ENCODE results near the gene ANKK1. TPM values are rescaled to one million over a fixed set of nuclear protein-coding genes. Genes with fewer than 3 reads are reported as not detected.

ANKK1 gene
- polyA plus RNA-seq, 10 donors, result 0.09 to 0.48 (median 0.22) TPM; not detected in 2

GRCh38 chr11:113407163-113407562 is 19.6 kb downstream of the ANKK1 start:
- DNase-seq, result no peak

DNA sequence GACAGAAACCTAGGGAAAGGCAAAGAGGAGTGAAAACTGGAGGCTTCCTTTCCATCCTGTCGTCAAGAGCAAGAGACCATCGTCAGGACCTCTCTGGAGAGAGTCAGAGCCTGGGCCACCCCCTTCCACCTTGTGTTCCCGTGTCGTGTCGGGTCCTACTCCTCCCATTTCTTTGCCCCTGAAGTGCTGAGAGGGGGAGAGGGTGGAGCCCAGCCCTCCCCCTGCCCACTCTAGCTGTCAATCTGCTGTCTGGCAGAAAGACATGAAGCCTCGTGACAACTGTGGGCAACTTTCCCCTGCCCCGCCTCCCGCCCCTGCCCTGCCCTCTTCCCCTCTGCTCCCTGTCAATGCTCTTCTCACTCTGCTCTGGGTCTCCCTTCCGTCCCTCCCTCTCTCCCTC is 20.6 kb downstream of the ANKK1 start:
- DNase-seq, result no peak

DNA sequence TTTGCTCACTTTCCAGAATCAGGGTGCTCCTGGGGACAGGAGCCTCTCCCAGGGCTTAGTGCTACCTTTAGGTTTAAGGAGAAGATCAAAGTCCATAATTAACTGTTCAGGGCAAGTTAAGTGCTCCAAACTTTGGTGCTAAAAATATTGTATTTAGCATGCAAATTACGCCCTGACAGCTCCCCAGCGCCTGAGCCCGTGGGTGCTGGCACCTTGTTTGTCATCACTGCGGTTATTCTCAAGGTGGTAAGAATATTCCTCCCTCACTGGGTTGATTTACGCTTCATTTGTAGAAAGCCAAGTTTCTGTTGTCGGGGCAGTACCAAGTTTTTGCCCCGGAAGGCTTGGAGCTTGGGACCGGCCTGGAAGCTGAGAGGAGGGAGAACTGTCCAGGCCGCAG is 21.3 kb downstream of the ANKK1 start:
- no peak for DNase-seq

DNA sequence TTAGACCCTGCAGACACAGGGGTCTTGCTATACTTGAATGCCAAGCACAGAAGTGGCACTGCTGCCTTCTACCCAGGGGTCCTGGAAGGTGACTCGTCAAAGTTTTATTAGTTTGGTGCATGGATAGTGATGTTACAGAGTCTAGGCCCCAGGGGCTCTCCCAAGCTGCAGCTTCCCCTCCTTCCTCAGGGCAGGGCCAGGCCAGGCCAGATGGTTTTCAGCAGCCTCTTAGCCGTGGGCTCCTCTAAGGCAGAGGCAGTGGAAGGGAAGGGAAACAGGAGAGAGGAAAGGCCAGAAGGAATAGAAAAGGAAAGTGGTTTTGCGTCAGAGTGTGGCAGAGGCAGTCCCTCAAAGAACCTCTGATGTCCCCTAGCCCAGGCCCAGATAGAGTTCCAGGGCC is 21.9 kb downstream of the ANKK1 start:
- no peak for DNase-seq

DNA sequence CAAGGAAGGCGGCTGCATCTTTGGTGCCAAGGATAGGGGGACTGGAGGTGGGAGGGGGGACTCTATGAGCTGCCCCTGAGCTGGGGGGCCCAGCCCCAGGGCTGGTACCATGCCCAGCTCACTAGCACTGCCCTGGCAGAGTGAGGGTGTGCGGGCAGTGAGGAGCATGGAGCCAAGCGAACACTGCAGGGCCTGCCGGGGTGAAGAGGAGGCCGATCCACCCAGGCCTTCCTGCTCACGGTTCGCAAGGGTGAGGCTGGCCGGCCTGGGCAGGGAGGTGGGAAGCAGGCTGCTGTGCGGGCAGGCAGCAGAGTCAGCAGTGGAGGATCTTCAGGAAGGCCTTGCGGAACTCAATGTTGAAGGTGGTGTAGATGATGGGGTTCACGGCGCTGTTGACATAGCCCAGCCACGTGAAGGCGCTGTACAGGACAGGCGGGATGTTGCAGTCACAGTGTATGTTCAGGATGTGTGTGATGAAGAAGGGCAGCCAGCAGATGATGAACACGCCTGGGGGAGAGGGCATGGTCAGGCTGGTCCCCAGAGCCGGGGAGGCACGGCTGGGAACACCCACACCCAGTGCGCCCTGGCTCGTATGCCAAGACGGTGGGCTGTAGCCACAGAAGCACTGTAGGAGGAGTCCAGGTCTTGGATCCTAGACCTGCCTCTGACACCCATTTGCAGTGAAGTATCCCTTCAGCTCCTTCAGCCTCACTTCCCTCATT is 23.0 kb downstream of the ANKK1 start:
- DNase-seq, result no peak

GRCh38 chr11:113411536-113411935 is 24.0 kb downstream of the ANKK1 start:
- no peak for DNase-seq

DNA sequence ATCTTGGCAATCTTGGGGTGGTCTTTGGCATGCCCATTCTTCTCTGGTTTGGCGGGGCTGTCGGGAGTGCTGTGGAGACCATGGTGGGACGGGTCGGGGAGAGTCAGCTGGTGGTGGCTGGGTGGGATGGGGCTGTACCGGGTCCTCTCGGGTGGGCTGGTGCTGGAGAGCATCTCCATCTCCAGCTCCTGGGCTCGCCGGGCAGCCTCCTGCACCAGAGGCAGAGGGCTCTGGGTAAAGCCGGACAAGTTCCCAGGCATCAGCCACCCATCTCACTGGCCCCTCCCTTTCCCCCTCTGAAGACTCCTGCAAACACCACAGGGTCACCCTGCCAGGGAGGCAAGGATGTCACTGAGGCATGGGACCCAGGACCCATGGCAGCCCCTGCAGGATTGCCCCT is 25.1 kb downstream of the ANKK1 start:
- no peak for DNase-seq

GRCh38 chr11:113415343-113415742 is 27.8 kb downstream of the ANKK1 start:
- no peak for DNase-seq

- no peak for DNase-seq
Observed at GRCh38 chr11:113417428-113417827, 29.8 kb downstream of the ANKK1 start.

DNA sequence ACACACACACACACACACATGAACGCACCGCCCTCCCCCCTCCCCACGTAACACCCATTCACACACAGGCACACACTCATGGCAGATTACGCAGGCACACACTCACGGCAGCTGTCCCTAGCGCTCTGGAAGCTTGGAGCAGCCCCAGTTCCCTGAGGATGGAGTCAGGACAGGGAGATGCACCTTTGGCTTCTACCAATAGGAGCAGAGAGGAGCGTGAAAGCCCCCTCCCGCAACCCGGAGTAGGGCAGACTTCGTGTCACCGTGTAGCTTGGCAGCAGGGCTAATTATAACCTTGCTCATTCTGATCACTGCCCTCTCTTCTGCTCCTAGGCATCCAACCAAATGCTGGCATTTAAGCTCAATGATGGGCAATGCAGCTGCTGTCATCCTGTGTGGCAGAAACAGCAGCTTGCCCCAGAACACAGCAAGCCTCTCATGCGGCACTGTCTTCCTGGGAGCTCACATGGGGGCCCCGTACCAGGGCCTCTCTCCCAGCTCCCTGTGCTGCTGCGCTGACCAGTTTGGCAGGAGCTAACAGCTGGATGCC is 31.9 kb downstream of the ANKK1 start:
- DNase-seq, result no peak

- DNase-seq, result no peak
Observed at GRCh38 chr11:113420808-113421207, 33.2 kb downstream of the ANKK1 start.

DNA sequence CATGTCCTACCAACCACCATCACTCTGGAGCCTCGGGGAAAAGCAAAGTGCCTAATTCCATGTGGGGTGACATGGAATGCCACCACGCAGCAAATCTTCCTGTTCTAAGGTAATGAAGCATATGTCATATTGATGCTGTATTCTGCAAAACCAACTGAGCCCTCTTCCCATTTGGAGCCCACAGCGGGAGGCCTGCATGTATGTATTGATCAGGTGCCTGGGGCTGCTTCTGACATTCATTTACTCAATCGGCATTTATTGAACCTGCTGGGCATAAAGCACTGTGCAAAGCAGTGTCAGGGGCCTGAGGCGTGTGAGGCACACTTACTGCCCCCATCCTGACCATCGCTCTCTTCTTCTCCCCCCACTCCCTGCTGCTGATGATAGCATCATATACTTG is 39.1 kb downstream of the ANKK1 start:
- no peak for DNase-seq

DNA sequence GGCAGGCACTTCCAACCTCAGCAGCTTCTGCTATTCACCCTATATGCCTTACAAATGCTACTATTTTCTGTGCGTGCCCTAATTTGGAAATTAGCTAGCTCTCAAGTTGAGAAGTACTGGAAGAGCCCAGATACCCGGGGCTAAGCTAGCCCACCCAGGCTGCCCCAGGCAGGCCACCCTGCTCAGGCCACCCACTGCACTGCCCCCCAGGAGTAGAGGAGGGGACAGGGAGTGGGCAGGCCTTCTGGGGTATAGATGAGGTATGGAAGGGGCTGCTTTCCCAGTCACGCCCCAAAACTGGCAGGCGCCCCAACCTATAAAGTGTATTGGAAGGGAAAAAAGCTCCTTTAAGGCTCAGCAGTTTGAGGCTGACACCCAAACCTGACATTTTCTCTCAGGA is 44.2 kb downstream of the ANKK1 start:
- DNase-seq, result no peak

DNA sequence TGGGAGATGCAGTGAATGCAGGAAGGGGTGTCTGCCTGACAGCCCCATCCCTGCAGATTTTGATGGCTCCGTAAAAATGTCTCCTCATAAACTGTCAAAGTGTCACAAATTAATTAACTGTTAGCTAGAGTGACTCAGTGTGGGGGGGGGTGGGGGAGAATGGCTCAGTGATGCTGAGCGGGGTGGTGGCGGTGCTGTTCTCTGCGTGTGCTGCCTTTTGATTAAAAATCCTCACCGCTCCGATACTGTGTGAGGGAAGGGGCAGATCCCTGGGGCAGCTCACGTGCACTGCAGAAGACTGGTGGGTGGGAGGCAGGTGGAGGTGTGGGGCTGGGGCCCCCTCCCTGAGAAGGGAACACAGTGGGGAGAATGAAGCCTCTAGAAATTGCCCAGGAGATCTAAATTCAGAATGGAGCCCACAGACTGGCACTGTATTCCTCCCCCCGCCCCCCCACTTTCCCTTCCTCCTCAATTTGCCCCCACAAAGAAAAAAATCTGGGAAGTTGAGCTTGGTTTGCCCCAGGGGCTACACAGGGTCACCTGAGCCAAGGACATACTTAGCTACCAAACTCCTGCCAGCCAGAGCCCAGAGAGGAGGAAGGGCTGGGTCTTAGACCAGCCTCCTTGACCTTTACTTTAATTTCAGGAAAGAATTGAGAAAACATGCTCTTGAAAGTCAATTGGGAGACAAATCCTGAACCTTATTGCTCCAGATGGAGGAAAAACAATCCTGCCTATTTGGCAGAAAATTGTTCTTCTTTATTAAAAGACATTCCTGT is 47.8 kb downstream of the ANKK1 start:
- no peak for DNase-seq

GRCh38 chr11:113436672-113437252 is 49.2 kb downstream of the ANKK1 start:
- no peak for DNase-seq

- no peak for DNase-seq
Observed at GRCh38 chr11:113440816-113441215, 53.2 kb downstream of the ANKK1 start.

- no peak for DNase-seq
Observed at GRCh38 chr11:113444502-113445123, 57.0 kb downstream of the ANKK1 start.

GRCh38 chr11:113446112-113446511 is 58.5 kb downstream of the ANKK1 start:
- no peak for DNase-seq

DNA sequence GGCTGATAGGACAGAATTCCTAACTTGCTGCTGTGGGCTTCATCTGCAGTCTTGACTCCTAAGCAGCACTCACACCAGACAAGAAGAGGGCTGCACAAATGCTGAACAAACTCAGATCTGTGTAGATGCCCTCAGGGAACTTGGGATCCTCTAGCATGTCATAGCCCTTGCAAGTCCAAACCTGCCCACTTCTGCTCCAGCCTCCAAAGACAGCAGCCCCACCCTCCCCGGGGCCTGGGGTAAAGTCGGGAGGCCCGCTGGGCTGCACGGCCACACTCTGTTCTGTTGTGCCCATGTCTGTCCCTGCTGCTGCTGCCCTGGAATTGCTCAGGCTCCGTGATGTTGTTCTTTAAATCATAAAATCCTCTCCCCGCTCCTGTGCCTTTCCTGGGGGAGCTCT is 59.4 kb downstream of the ANKK1 start:
- DNase-seq, result no peak

- DNase-seq, result peak in 1 of 3 donors; percentile 3
Observed at GRCh38 chr11:113447621-113448315, 60.2 kb downstream of the ANKK1 start.

DNA sequence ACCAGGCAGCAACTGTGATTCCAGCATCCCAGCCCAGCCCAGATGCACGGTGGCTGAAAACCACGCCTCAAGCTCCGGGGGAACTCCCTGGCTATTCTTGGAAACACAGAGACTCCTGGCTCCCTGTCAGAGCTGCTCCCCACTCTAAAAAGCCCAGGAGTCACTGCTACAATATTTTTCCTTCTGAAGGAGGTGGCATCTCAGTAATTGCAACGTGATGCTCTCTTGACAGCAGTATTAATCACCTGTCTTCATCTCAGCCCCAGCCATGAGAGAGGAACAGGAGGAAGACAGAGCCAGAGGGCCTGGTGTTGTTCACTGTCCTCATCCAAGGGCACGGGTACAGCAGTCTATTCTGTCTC is 60.7 kb downstream of the ANKK1 start:
- no peak for DNase-seq

DNA sequence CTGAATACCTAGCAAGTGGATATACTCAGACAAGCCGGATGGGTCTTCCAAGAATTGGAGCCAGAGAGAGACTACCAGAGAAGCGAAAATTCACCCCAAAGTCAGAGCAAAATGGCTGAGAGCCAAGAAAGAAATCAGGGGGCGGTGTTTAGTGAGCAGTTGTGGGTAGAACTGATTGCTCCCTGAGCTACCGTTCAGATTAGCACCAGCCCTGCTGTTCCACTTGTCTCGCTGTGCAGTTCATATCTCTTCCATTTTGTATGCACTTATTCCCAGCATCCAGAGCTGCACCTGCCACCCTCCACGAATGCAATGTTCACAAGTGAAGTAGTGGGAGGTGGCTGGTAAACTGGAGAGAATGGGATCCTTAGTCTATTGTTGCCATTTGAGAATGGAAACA is 62.2 kb downstream of the ANKK1 start:
- no peak for DNase-seq
